WTC11 (cell line): ENCODE measurements around the gene NECTIN1. TPM values are rescaled to one million over a fixed set of nuclear protein-coding genes. Genes with fewer than 3 reads are reported as not detected.

Experiments used
- ATAC-seq: fragments of 200-7000 bp; cut with Tn5 transposase; 2 replicates; pipeline ENCODE4 v1.10.0; 2021; ENCODE audit warnings: mild to moderate bottlenecking, moderate library complexity
- CTCF ChIA-PET: fragments of 300-600 bp; sonication (Branson Sonifier 250); formaldehyde crosslinking; loops from one replicate; lab custom pipeline; 2021; ENCODE audit warnings: antibody characterized with exemption; lab: Charles Lee
- POLR2A ChIA-PET: fragments of 350-600 bp; sonication (Branson Sonifier 250); formaldehyde crosslinking; loops from one replicate; lab custom pipeline; 2021; ENCODE audit warnings: antibody characterized with exemption; lab: Charles Lee
- DNase-seq: peaks from one replicate; pipeline ENCODE4 v3.0.0; 2021; ENCODE audit warnings: low spot score
- H3K27ac Mint-ChIP-seq: 2 replicates; pipeline ENCODE4 v1.8.0; 2021; ENCODE audit warnings: mixed read lengths
- H3K27me3 Mint-ChIP-seq: 2 replicates; pipeline ENCODE4 v1.8.0; 2021; ENCODE audit warnings: low read depth, mild to moderate bottlenecking, moderate library complexity, mixed read lengths
- H3K36me3 Mint-ChIP-seq: 2 replicates; pipeline ENCODE4 v1.8.0; 2021; ENCODE audit warnings: mixed read lengths
- H3K4me1 Mint-ChIP-seq: 2 replicates; pipeline ENCODE4 v1.8.0; 2022; ENCODE audit warnings: mixed read lengths
- H3K4me3 Mint-ChIP-seq: 2 replicates; pipeline ENCODE4 v1.8.0; 2021; ENCODE audit warnings: mild to moderate bottlenecking, moderate library complexity, mixed read lengths
- H3K9me3 Mint-ChIP-seq: 2 replicates; pipeline ENCODE4 v1.8.0; 2021; ENCODE audit warnings: mixed read lengths
- CDX4 ChIP-seq: fragments of 250-450 bp; sonication (Bioruptor Pico); IDR thresholded peaks from 2 replicates; pipeline ENCODE4 v1.9.0; 2021; ENCODE audit warnings: moderate library complexity, mild to moderate bottlenecking, inconsistent platforms, borderline replicate concordance
- E2F5 ChIP-seq: sonication (generic); formaldehyde crosslinking; IDR thresholded peaks from 2 replicates; pipeline ENCODE4 v1.8.1; 2022; ENCODE audit warnings: mild to moderate bottlenecking, moderate library complexity, missing genetic modification reagents
- GTF2I ChIP-seq: fragments of 250-450 bp; sonication (Bioruptor Pico); conservative IDR thresholded peaks from 2 replicates; pipeline ENCODE4 v1.4.0; 2021; ENCODE audit warnings: mild to moderate bottlenecking
- IRF2 ChIP-seq: sonication (generic); formaldehyde crosslinking; IDR thresholded peaks from 2 replicates; pipeline ENCODE4 v1.8.0; 2022; ENCODE audit warnings: low read depth, missing genetic modification reagents, borderline replicate concordance
- MXD4 ChIP-seq: fragments of 250-450 bp; sonication (Bioruptor Pico); IDR thresholded peaks from 2 replicates; pipeline ENCODE4 v1.8.0; 2021; ENCODE audit warnings: mild to moderate bottlenecking, moderate library complexity, borderline replicate concordance
- MYBL2 ChIP-seq: sonication (generic); formaldehyde crosslinking; IDR thresholded peaks from 2 replicates; pipeline ENCODE4 v1.8.1; 2023; ENCODE audit warnings: mild to moderate bottlenecking, moderate library complexity, missing genetic modification reagents
- NR3C1 ChIP-seq: sonication (generic); formaldehyde crosslinking; conservative IDR thresholded peaks from 2 replicates; pipeline ENCODE4 v1.8.1; 2023; ENCODE audit warnings: low read depth, mild to moderate bottlenecking, missing genetic modification reagents
- SP1 ChIP-seq: sonication (generic); formaldehyde crosslinking; conservative IDR thresholded peaks from 2 replicates; pipeline ENCODE4 v1.8.1; 2022; ENCODE audit warnings: missing genetic modification reagents
- TCF7 ChIP-seq: sonication (generic); formaldehyde crosslinking; IDR thresholded peaks from 2 replicates; pipeline ENCODE4 v1.8.0; 2022; ENCODE audit warnings: mild to moderate bottlenecking, low read depth, missing genetic modification reagents, moderate library complexity
- TP53 ChIP-seq: sonication (generic); formaldehyde crosslinking; IDR thresholded peaks from 2 replicates; pipeline ENCODE4 v1.8.1; 2023; ENCODE audit warnings: mild to moderate bottlenecking, missing genetic modification reagents
- ZBTB21 ChIP-seq: sonication (generic); formaldehyde crosslinking; IDR thresholded peaks from 2 replicates; pipeline ENCODE4 v1.8.1; 2023; ENCODE audit warnings: mild to moderate bottlenecking, missing genetic modification reagents, borderline replicate concordance
- ZNF263 ChIP-seq: sonication (generic); formaldehyde crosslinking; IDR thresholded peaks from 2 replicates; pipeline ENCODE4 v1.8.1; 2022; ENCODE audit warnings: low read depth, mild to moderate bottlenecking, moderate library complexity, missing genetic modification reagents
- ZNF671 ChIP-seq: fragments of 250-450 bp; sonication (Bioruptor Pico); IDR thresholded peaks from 2 replicates; pipeline ENCODE4 v1.8.0; 2021; ENCODE audit warnings: mild to moderate bottlenecking
- total RNA-seq: library from RNA; stranded (reverse); gene quantifications from 3 replicates; pipeline ENCODE4 v1.2.3, GENCODE V29; 2021
- TF ChIP-seq, protein P1 (sequence below): sonication (generic); formaldehyde crosslinking; IDR thresholded peaks from 2 replicates; pipeline ENCODE4 v1.8.0; 2022; ENCODE audit warnings: mild to moderate bottlenecking, missing genetic modification reagents
- TF ChIP-seq, protein P2 (sequence below): sonication (generic); formaldehyde crosslinking; IDR thresholded peaks from 2 replicates; pipeline ENCODE4 v1.8.0; 2023; ENCODE audit warnings: missing genetic modification reagents
- TF ChIP-seq, protein P3 (sequence below): sonication (generic); formaldehyde crosslinking; IDR thresholded peaks from 2 replicates; pipeline ENCODE4 v1.8.0; 2022; ENCODE audit warnings: missing genetic modification reagents
- TF ChIP-seq, protein P4 (sequence below): sonication (generic); formaldehyde crosslinking; IDR thresholded peaks from 2 replicates; pipeline ENCODE4 v1.8.0; 2022; ENCODE audit warnings: mild to moderate bottlenecking, missing genetic modification reagents
- TF ChIP-seq, protein P5 (sequence below): sonication (generic); formaldehyde crosslinking; IDR thresholded peaks from 2 replicates; pipeline ENCODE4 v1.8.1; 2022; ENCODE audit warnings: low read depth, mild to moderate bottlenecking, moderate library complexity, missing genetic modification reagents, borderline replicate concordance
- TF ChIP-seq, protein P6 (sequence below): fragments of 250-450 bp; sonication (Bioruptor Pico); IDR thresholded peaks from 2 replicates; pipeline ENCODE4 v1.8.0; 2021; ENCODE audit warnings: mild to moderate bottlenecking

Gene NECTIN1
- total RNA-seq, 1 experiment from 2014 or later = 86.2 TPM

- no peak for ATAC-seq
- CTCF ChIA-PET = interaction anchor here (0.7 to 3.6 kb wide), 5 partner anchors 8 to 396 kb away, joined by 3 to 13 read pairs (median 5); no protein-coding TSS in a partner anchor
Measured at GRCh38 chr11:119616586-119617339, 112.2 kb downstream of the NECTIN1 start.

DNA sequence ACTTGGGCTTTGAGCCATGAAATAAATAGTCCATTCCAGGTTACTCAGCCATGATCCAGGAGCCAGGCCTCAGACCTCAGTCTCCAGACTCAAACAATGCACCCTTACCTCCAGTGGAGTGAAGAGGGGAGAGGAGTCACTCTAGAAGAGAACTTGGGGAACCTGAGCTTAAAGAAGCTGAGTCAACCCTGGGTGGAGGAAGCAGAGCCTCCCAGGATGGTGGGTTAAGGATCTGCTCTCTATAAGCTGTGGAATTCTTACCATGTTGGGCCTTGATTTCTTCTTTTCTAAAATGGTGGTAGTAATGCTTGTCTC is 113.2 kb downstream of the NECTIN1 start:
- no peak overlapping the region for H3K27ac Mint-ChIP-seq
- H3K4me1 Mint-ChIP-seq = peaks cover 44% of the 10 kb centered on the region
- no peak overlapping the region for H3K4me3 Mint-ChIP-seq
- POLR2A ChIA-PET = no interaction called here
- peaks cover 3% of the 10 kb centered on the region for H3K9me3 Mint-ChIP-seq
- H3K27me3 Mint-ChIP-seq = peaks cover 28% of the 10 kb centered on the region
- CTCF ChIA-PET = interaction anchor here (1.0 to 3.6 kb wide), 3 partner anchors 9 to 82 kb away, joined by 5 to 13 read pairs (median 5); no protein-coding TSS in a partner anchor
- no peaks in the 10 kb centered on the region for H3K36me3 Mint-ChIP-seq
- DNase-seq = no peak
- ATAC-seq = no peak
- TF ChIP-seq E2F5 (CRISPR knock-in tag) = no peak
- TF ChIP-seq, protein P1, sequence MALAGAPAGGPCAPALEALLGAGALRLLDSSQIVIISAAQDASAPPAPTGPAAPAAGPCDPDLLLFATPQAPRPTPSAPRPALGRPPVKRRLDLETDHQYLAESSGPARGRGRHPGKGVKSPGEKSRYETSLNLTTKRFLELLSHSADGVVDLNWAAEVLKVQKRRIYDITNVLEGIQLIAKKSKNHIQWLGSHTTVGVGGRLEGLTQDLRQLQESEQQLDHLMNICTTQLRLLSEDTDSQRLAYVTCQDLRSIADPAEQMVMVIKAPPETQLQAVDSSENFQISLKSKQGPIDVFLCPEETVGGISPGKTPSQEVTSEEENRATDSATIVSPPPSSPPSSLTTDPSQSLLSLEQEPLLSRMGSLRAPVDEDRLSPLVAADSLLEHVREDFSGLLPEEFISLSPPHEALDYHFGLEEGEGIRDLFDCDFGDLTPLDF = no peak
- TF ChIP-seq, protein P2, sequence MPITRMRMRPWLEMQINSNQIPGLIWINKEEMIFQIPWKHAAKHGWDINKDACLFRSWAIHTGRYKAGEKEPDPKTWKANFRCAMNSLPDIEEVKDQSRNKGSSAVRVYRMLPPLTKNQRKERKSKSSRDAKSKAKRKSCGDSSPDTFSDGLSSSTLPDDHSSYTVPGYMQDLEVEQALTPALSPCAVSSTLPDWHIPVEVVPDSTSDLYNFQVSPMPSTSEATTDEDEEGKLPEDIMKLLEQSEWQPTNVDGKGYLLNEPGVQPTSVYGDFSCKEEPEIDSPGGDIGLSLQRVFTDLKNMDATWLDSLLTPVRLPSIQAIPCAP = no peak
- no peak for TF ChIP-seq CDX4 (CRISPR knock-in tag)
- TF ChIP-seq, protein P3, sequence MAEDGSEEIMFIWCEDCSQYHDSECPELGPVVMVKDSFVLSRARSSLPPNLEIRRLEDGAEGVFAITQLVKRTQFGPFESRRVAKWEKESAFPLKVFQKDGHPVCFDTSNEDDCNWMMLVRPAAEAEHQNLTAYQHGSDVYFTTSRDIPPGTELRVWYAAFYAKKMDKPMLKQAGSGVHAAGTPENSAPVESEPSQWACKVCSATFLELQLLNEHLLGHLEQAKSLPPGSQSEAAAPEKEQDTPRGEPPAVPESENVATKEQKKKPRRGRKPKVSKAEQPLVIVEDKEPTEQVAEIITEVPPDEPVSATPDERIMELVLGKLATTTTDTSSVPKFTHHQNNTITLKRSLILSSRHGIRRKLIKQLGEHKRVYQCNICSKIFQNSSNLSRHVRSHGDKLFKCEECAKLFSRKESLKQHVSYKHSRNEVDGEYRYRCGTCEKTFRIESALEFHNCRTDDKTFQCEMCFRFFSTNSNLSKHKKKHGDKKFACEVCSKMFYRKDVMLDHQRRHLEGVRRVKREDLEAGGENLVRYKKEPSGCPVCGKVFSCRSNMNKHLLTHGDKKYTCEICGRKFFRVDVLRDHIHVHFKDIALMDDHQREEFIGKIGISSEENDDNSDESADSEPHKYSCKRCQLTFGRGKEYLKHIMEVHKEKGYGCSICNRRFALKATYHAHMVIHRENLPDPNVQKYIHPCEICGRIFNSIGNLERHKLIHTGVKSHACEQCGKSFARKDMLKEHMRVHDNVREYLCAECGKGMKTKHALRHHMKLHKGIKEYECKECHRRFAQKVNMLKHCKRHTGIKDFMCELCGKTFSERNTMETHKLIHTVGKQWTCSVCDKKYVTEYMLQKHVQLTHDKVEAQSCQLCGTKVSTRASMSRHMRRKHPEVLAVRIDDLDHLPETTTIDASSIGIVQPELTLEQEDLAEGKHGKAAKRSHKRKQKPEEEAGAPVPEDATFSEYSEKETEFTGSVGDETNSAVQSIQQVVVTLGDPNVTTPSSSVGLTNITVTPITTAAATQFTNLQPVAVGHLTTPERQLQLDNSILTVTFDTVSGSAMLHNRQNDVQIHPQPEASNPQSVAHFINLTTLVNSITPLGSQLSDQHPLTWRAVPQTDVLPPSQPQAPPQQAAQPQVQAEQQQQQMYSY (CRISPR knock-in tag) = no peak
- TF ChIP-seq, protein P4, sequence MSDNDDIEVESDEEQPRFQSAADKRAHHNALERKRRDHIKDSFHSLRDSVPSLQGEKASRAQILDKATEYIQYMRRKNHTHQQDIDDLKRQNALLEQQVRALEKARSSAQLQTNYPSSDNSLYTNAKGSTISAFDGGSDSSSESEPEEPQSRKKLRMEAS = no peak
- TF ChIP-seq, protein P5, sequence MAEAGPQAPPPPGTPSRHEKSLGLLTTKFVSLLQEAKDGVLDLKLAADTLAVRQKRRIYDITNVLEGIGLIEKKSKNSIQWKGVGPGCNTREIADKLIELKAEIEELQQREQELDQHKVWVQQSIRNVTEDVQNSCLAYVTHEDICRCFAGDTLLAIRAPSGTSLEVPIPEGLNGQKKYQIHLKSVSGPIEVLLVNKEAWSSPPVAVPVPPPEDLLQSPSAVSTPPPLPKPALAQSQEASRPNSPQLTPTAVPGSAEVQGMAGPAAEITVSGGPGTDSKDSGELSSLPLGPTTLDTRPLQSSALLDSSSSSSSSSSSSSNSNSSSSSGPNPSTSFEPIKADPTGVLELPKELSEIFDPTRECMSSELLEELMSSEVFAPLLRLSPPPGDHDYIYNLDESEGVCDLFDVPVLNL (CRISPR knock-in tag) = no peak
- TF ChIP-seq, protein P6, sequence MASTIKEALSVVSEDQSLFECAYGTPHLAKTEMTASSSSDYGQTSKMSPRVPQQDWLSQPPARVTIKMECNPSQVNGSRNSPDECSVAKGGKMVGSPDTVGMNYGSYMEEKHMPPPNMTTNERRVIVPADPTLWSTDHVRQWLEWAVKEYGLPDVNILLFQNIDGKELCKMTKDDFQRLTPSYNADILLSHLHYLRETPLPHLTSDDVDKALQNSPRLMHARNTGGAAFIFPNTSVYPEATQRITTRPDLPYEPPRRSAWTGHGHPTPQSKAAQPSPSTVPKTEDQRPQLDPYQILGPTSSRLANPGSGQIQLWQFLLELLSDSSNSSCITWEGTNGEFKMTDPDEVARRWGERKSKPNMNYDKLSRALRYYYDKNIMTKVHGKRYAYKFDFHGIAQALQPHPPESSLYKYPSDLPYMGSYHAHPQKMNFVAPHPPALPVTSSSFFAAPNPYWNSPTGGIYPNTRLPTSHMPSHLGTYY (CRISPR knock-in tag) = no peak
- no peak for TF ChIP-seq ZNF263

More at GRCh38 chr11:119616586-119617339, 112.2 kb downstream of the NECTIN1 start:
- peaks cover 44% of the 10 kb centered on the region for H3K4me1 Mint-ChIP-seq
- no peak overlapping the region for H3K27ac Mint-ChIP-seq
- POLR2A ChIA-PET = no interaction called here
- peaks cover 3% of the 10 kb centered on the region for H3K9me3 Mint-ChIP-seq
- no peaks in the 10 kb centered on the region for H3K36me3 Mint-ChIP-seq
- H3K27me3 Mint-ChIP-seq = peaks cover 28% of the 10 kb centered on the region
- no peak for DNase-seq
- no peak overlapping the region for H3K4me3 Mint-ChIP-seq
- TF ChIP-seq, protein P3 (CRISPR knock-in tag) = no peak
- TF ChIP-seq NR3C1 (CRISPR knock-in tag) (no peak), ZBTB21 (no peak), GTF2I (CRISPR knock-in tag) (no peak), TP53 (no peak), MXD4 (CRISPR knock-in tag) (no peak), TCF7 (CRISPR knock-in tag) (no peak), SP1 (CRISPR knock-in tag) (no peak), IRF2 (no peak), MYBL2 (CRISPR knock-in tag) (no peak), ZNF263 (no peak), ZNF671 (CRISPR knock-in tag) (no peak)
- TF ChIP-seq, protein P1 = no peak
